Adrenal gland (tissue), 5 donors: ENCODE data around the gene FAM185A.

ENCODE experiments used
- POLR2A ChIP-seq, 2 donors: fragments of 450-650 bp; IDR thresholded peaks; one replicate each; pipeline ENCODE4 v1.6.1; 2017; ENCODE audit warnings: antibody characterized with exemption in 2 of 2, mild to moderate bottlenecking in 2 of 2, moderate library complexity in 1 of 2
- TF ChIP-seq, protein P1 (sequence below), 6 experiments: fragments of 450-650 bp in 4 of 6; fragments of 200-600 bp in 2 of 6; sonication (generic) in 1 of 6; IDR thresholded peaks; 1 replicate in 5 of 6; 2 replicates in 1 of 6; pipeline versions ENCODE4 v1.5.1 to v1.8.0; 2016 to 2021; ENCODE audit warnings: antibody characterized with exemption in 6 of 6, mild to moderate bottlenecking in 2 of 6, moderate library complexity in 1 of 6
- donor health status: DM: no; HTN: no; CAD: no.

DNA sequence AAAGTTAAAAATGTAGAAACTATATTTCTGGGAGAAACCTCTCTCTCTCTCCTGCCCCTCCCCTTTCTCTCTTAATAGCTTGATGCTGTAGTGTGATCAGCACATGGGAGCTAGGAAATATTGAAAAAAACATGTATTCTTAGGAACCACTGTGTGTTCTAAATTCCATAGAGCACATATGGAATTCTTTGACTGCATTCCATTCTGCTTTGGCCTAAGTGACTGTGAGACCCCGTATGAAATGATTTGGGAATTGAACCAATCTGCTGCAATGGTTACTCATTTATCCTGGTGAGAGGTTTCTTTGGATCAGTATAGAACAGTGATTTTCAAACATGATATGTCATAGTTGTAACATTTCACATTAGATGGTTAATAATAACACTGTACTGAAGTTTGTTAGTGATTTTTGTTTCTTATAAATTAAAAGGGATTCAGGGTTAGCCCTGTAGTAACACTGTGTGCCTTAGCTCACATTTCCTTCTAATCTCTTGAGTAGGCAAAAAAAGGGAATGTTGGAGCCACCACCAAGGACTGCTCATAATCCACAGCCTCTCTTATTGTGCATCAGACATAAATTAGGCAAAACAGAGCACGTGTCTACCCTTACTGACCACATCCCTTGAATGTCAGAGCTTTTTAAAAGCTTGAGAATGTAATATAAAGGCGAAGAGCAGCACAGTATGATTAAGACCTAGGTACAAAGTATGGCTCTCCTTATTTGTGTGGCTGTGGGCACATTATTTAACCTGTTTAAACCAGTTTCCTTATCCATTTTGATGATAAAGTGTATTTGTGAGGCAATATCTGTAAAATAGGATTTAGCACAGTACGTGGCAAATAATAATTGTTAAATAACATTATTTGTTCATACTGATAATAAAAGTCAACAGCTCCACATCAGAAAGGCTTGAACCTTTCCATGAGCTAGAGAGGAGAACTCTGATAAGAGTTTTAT lies 69.1 kb downstream of the FAM185A start:
- TF ChIP-seq, protein P1, sequence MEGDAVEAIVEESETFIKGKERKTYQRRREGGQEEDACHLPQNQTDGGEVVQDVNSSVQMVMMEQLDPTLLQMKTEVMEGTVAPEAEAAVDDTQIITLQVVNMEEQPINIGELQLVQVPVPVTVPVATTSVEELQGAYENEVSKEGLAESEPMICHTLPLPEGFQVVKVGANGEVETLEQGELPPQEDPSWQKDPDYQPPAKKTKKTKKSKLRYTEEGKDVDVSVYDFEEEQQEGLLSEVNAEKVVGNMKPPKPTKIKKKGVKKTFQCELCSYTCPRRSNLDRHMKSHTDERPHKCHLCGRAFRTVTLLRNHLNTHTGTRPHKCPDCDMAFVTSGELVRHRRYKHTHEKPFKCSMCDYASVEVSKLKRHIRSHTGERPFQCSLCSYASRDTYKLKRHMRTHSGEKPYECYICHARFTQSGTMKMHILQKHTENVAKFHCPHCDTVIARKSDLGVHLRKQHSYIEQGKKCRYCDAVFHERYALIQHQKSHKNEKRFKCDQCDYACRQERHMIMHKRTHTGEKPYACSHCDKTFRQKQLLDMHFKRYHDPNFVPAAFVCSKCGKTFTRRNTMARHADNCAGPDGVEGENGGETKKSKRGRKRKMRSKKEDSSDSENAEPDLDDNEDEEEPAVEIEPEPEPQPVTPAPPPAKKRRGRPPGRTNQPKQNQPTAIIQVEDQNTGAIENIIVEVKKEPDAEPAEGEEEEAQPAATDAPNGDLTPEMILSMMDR (IDR thresholded peaks at IDR 0.05): no peak
- TF ChIP-seq POLR2A (IDR thresholded peaks at IDR 0.05): no peak
